Neural cell (in vitro differentiated cells): Measurements from ENCODE around the gene SLC25A21.
"Not testable (repeated sequence)": the region's sequence is repeated elsewhere in the genome, so short reads cannot be mapped to it uniquely, and the experiment has no call there.

Experiments used
- CTCF ChIP-seq: fragments of 450-650 bp; IDR thresholded peaks from 2 replicates; pipeline ENCODE4 v1.5.1; 2014; ENCODE audit warnings: antibody characterized with exemption, mild to moderate bottlenecking, moderate library complexity; ENCODE audit not compliant: poor library complexity, severe bottlenecking
- EP300 ChIP-seq: fragments of 450-650 bp; conservative IDR thresholded peaks from 2 replicates; pipeline ENCODE4 v1.6.1; 2014; ENCODE audit warnings: antibody characterized with exemption, mild to moderate bottlenecking, moderate library complexity; ENCODE audit not compliant: poor library complexity, severe bottlenecking
- POLR2AphosphoS5 ChIP-seq: IDR thresholded peaks from 2 replicates; pipeline ENCODE4 v1.6.1; 2012
- RAD21 ChIP-seq: fragments of 450-650 bp; conservative IDR thresholded peaks from 2 replicates; pipeline ENCODE4 v1.6.1; 2014; ENCODE audit warnings: antibody characterized with exemption, mild to moderate bottlenecking, moderate library complexity

GRCh38 chr14:37146438-37146837 lies 26.0 kb downstream of the SLC25A21 start:
- not testable (repeated sequence) for TF ChIP-seq CTCF, POLR2AphosphoS5, EP300, RAD21
